ENCODE measurements around the gene GPATCH2. TPM values are rescaled to one million over a fixed set of nuclear protein-coding genes. Genes with fewer than 3 reads are reported as not detected.

The GPATCH2 gene
- total RNA-seq, 4 donors from 2014 or later = 10.5 to 33.2 (median 13.7) TPM

GRCh38 chr1:217433664-217434063 lies 197.2 kb downstream of the GPATCH2 start:
- 93% methylated on average over 4 of the region's 4 CpGs for WGBS
- TF ChIP-seq POLR2AphosphoS5 (IDR thresholded peaks at IDR 0.05) (no peak), CTCF (IDR thresholded peaks at IDR 0.05) (no peak), POLR2A (IDR thresholded peaks at IDR 0.05) (no peak)
- H3K4me1 ChIP-seq = no peaks in the 10 kb centered on the region
- H3K27ac ChIP-seq = no peak overlapping the region
- H3K9me3 ChIP-seq = no peaks in the 10 kb centered on the region
- H3K27me3 ChIP-seq = no peaks in the 10 kb centered on the region
- no peak overlapping the region for H3K4me3 ChIP-seq
- H3K36me3 ChIP-seq = peaks cover 15% of the 10 kb centered on the region
- DNase-seq (ENCODE audit: low spot score in 2 of 2) = no peak

DNA sequence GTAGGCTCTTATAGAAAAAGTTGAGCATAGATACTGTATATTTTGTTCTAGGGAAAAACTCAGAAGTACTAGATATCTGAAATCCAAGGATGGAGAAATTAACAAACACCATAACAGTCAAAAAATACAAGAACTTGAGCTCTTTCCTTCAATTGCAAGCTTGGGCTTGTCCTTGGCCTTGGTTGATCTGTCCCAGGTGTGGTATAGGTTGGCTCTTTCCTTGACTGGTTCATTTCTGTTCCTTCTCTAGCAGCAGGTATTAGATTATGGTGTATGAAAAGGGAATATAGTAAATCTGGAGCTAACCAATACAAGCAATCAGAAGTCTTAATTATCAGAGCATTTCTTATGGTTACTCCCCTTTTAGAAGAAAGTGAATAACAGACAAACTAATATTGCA lies 198.6 kb downstream of the GPATCH2 start:
- no peak overlapping the region for H3K4me3 ChIP-seq
- H3K36me3 ChIP-seq = peaks cover 7% of the 10 kb centered on the region
- no peaks in the 10 kb centered on the region for H3K27me3 ChIP-seq
- no peaks in the 10 kb centered on the region for H3K9me3 ChIP-seq
- DNase-seq (ENCODE audit: low spot score in 2 of 2) = no peak
- TF ChIP-seq CTCF (IDR thresholded peaks at IDR 0.05) = no peak
- TF ChIP-seq POLR2A (IDR thresholded peaks at IDR 0.05) = no peak
- TF ChIP-seq POLR2AphosphoS5 (IDR thresholded peaks at IDR 0.05) = no peak
- no peak for TF ChIP-seq EP300 (IDR thresholded peaks at IDR 0.05)
- H3K4me1 ChIP-seq = no peaks in the 10 kb centered on the region
- no peak overlapping the region for H3K27ac ChIP-seq

DNA sequence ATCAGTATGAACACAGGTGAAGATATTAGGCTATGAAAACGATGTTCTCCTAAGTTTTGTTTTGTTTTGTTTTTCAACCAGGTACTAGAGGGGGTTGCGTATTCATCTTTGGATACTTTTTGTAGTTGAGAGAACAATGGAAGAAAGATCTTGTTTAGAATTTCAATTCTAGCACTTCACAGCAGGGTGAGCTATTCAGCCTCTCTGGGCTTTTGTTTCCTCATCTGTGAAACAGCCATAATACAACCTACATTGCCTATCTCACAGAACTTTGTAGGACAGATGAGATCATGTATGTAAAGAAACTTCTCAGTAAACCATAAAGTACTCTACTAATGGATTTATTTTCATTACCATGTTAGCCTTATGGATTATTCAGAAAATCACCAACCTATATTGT lies 199.5 kb downstream of the GPATCH2 start:
- DNase-seq (ENCODE audit: low spot score in 2 of 2) = no peak
- Histone ChIP-seq H3K36me3 (no peaks in the 10 kb centered on the region), H3K4me1 (no peaks in the 10 kb centered on the region), H3K4me3 (no peak overlapping the region), H3K27me3 (no peaks in the 10 kb centered on the region), H3K9me3 (no peaks in the 10 kb centered on the region), H3K27ac (no peak overlapping the region)
- no peak for TF ChIP-seq POLR2A (IDR thresholded peaks at IDR 0.05)
- no peak for TF ChIP-seq EP300 (IDR thresholded peaks at IDR 0.05)
- TF ChIP-seq CTCF (IDR thresholded peaks at IDR 0.05) = no peak
- no peak for TF ChIP-seq POLR2AphosphoS5 (IDR thresholded peaks at IDR 0.05)
- WGBS = 48% methylated on average over 2 of the region's 2 CpGs

GRCh38 chr1:217425422-217425821 lies 205.5 kb downstream of the GPATCH2 start:
- no peaks in the 10 kb centered on the region for H3K4me1 ChIP-seq
- TF ChIP-seq EP300 (IDR thresholded peaks at IDR 0.05) = no peak
- TF ChIP-seq POLR2AphosphoS5 (IDR thresholded peaks at IDR 0.05) = no peak
- no peak for TF ChIP-seq POLR2A (IDR thresholded peaks at IDR 0.05)
- no peak for TF ChIP-seq CTCF (IDR thresholded peaks at IDR 0.05)
- no peaks in the 10 kb centered on the region for H3K36me3 ChIP-seq
- no peak overlapping the region for H3K4me3 ChIP-seq
- H3K27me3 ChIP-seq = no peaks in the 10 kb centered on the region
- no peak for DNase-seq (ENCODE audit: low spot score in 2 of 2)
- no peak overlapping the region for H3K27ac ChIP-seq
- H3K9me3 ChIP-seq = no peaks in the 10 kb centered on the region
- 38% methylated on average over 5 of the region's 5 CpGs for WGBS

- TF ChIP-seq POLR2A (IDR thresholded peaks at IDR 0.05) (no peak), CTCF (IDR thresholded peaks at IDR 0.05) (no peak), EP300 (IDR thresholded peaks at IDR 0.05) (no peak), POLR2AphosphoS5 (IDR thresholded peaks at IDR 0.05) (no peak)
- WGBS = 41% methylated on average over 2 of the region's 2 CpGs
- no peaks in the 10 kb centered on the region for H3K27me3 ChIP-seq
- H3K4me1 ChIP-seq = no peaks in the 10 kb centered on the region
- no peaks in the 10 kb centered on the region for H3K9me3 ChIP-seq
- no peak overlapping the region for H3K27ac ChIP-seq
- H3K4me3 ChIP-seq = no peak overlapping the region
- DNase-seq (ENCODE audit: low spot score in 2 of 2) = no peak
- H3K36me3 ChIP-seq = no peaks in the 10 kb centered on the region
These were observed 211.7 kb downstream of the GPATCH2 start for GRCh38 chr1:217419194-217419551.

All from suprapubic skin (tissue), 4 donors.